Mesothelial cell of epicardium (in vitro differentiated cells): ENCODE measurements around the gene ATP12A. TPM values are rescaled to one million over a fixed set of nuclear protein-coding genes. Genes with fewer than 3 reads are reported as not detected.
A peak's percentile ranks its signal among the peaks of the same experiment; 100 is the strongest.

ENCODE experiments used
- DNase-seq, 2 experiments: peaks; one replicate each; pipeline ENCODE4 v3.0.0; 2021; ENCODE audit warnings: low spot score in 2 of 2; ENCODE audit not compliant: unreplicated experiment in 2 of 2
- H3K27ac Mint-ChIP-seq: 2 replicates; pipeline ENCODE4 v1.8.0; 2021; ENCODE audit warnings: mixed read lengths
- H3K27me3 Mint-ChIP-seq: 2 replicates; pipeline ENCODE4 v1.8.0; 2021; ENCODE audit warnings: low read depth, mixed read lengths
- H3K36me3 Mint-ChIP-seq: 2 replicates; pipeline ENCODE4 v1.8.0; 2021; ENCODE audit warnings: mixed read lengths
- H3K4me1 Mint-ChIP-seq: 2 replicates; pipeline ENCODE4 v1.8.0; 2021; ENCODE audit warnings: mixed read lengths
- H3K4me3 Mint-ChIP-seq: 2 replicates; pipeline ENCODE4 v1.8.0; 2021; ENCODE audit warnings: mild to moderate bottlenecking, moderate library complexity, mixed read lengths
- H3K9me3 Mint-ChIP-seq: 2 replicates; pipeline ENCODE4 v1.8.0; 2021; ENCODE audit warnings: mixed read lengths
- total RNA-seq: library from RNA; stranded (reverse); gene quantifications from 3 replicates; pipeline ENCODE4 v1.2.1, GENCODE V29; 2021
- TF ChIP-seq, protein P1 (sequence below): fragments of 200-600 bp; sonication (generic); IDR thresholded peaks from one replicate; pipeline ENCODE4 v1.5.0; 2021; ENCODE audit warnings: antibody characterized with exemption; ENCODE audit not compliant: unreplicated experiment

The ATP12A gene
- total RNA-seq, 1 donor from 2014 or later, result 0.80 TPM

DNA sequence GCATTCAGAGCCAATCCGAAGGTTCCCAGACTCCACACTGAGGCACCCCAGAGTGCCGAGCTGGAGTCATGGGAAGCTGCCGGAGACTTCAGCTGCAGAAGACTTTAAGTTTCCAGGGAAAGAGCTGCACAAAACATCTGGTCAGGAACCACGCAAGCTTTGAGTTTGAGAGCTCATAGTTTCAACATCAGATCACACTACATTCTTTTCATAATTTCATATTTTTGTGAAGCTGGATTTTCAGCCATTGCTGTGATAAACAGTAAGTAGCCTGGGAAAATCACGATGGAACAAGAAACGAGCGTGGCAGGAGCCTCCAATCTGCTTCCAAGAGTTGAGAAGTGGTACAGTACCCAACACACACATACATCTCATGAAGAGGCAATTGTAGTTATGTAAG lies 25.5 kb upstream of the ATP12A start:
- Mint-ChIP-seq H3K27ac (peak overlapping the region; percentile 8), H3K4me1 (peaks cover 26% of the 10 kb centered on the region), H3K36me3 (no peaks in the 10 kb centered on the region)

DNA sequence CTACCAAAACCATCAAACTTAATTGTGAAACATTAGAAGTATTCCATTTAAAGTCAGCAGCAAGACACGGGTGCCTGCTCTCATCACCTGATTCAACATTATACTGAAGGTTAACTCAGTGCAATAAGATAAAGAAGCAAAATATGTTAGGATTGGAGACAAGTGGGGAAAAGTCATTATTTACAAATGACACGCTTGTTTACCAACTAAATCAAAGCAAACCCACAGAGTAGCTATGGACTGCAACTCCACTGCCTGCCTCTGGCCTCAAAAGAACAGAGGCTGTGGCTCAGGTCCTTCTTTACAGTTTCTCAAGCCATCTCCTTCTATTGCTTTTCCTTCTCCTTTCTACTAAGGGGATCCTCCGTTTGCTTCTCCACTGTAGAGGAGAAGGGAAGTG lies 21.0 kb upstream of the ATP12A start:
- peaks cover 4% of the 10 kb centered on the region for H3K9me3 Mint-ChIP-seq
- peaks cover 10% of the 10 kb centered on the region for H3K4me1 Mint-ChIP-seq
- H3K27ac Mint-ChIP-seq, result no peak overlapping the region
- no peaks in the 10 kb centered on the region for H3K36me3 Mint-ChIP-seq
- TF ChIP-seq, protein P1, sequence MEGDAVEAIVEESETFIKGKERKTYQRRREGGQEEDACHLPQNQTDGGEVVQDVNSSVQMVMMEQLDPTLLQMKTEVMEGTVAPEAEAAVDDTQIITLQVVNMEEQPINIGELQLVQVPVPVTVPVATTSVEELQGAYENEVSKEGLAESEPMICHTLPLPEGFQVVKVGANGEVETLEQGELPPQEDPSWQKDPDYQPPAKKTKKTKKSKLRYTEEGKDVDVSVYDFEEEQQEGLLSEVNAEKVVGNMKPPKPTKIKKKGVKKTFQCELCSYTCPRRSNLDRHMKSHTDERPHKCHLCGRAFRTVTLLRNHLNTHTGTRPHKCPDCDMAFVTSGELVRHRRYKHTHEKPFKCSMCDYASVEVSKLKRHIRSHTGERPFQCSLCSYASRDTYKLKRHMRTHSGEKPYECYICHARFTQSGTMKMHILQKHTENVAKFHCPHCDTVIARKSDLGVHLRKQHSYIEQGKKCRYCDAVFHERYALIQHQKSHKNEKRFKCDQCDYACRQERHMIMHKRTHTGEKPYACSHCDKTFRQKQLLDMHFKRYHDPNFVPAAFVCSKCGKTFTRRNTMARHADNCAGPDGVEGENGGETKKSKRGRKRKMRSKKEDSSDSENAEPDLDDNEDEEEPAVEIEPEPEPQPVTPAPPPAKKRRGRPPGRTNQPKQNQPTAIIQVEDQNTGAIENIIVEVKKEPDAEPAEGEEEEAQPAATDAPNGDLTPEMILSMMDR, result no peak
- H3K4me3 Mint-ChIP-seq, result no peak overlapping the region
- DNase-seq, result no peak
- H3K27me3 Mint-ChIP-seq, result no peaks in the 10 kb centered on the region

More for the DNA sequence above, 25.5 kb upstream of the ATP12A start:
- no peak overlapping the region for H3K4me3 Mint-ChIP-seq
- peaks cover 4% of the 10 kb centered on the region for H3K9me3 Mint-ChIP-seq
- TF ChIP-seq, protein P1, result no peak
- H3K27me3 Mint-ChIP-seq, result no peaks in the 10 kb centered on the region
- DNase-seq, result no peak

DNA sequence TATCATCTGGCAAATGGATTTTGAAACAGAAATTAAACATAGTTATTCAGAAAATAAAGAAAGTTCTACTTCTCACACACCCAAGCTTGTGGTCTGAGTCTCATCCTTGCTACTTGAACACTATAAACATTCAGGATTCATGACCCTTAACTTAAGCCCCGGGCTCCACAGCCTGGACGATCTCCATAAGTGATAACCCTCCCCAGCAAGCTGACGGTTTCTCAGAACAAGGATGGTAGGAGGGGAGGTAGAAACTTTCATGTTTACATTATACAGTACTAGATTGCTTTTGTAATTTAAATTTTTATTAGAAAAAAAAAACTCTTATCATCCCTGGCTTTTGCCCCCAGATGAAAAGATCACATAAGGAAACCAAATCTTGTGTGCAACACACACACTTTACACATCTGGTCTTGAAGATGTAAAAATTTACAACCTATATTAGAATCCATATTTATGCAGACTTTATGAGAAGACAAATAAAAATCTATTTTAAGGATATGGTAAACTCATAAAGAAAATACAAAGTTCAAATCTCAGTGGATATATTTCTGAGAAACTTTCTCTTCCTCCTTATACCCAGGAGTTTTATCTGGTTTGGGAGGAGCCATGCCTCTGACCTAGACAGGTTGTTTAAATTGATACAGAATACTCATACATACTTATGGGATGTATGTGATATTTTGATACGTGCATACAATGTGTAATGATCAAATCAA lies 20.0 kb upstream of the ATP12A start:
- no peak overlapping the region for H3K27ac Mint-ChIP-seq
- no peak for DNase-seq
- TF ChIP-seq, protein P1, result no peak
- peaks cover 4% of the 10 kb centered on the region for H3K9me3 Mint-ChIP-seq
- H3K4me1 Mint-ChIP-seq, result peaks cover 6% of the 10 kb centered on the region
- H3K27me3 Mint-ChIP-seq, result no peaks in the 10 kb centered on the region
- H3K4me3 Mint-ChIP-seq, result no peak overlapping the region
- no peaks in the 10 kb centered on the region for H3K36me3 Mint-ChIP-seq

DNA sequence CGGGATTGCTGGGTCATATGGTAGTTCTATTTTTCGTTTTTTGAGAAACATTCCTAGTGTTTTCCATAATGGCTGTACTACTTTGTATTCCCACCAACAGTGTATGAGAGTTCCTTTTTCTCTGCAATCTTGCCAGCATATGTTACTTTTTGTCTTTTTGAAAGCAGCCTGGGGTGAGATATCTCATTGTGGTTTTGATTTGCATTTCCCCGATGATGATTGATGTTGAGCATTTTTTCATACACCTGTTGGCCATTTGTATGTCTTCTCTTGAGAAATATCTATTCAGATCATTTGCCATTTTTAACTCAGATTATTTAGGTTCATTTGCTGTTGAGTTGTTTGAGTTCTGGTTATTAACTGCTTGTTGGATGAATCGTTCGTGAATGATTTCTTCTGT lies 18.5 kb upstream of the ATP12A start:
- DNase-seq, result no peak
- Mint-ChIP-seq H3K27me3 (no peaks in the 10 kb centered on the region), H3K36me3 (no peaks in the 10 kb centered on the region), H3K4me1 (peaks cover 6% of the 10 kb centered on the region), H3K9me3 (no peaks in the 10 kb centered on the region), H3K4me3 (no peak overlapping the region), H3K27ac (no peak overlapping the region)
- TF ChIP-seq, protein P1, result no peak

DNA sequence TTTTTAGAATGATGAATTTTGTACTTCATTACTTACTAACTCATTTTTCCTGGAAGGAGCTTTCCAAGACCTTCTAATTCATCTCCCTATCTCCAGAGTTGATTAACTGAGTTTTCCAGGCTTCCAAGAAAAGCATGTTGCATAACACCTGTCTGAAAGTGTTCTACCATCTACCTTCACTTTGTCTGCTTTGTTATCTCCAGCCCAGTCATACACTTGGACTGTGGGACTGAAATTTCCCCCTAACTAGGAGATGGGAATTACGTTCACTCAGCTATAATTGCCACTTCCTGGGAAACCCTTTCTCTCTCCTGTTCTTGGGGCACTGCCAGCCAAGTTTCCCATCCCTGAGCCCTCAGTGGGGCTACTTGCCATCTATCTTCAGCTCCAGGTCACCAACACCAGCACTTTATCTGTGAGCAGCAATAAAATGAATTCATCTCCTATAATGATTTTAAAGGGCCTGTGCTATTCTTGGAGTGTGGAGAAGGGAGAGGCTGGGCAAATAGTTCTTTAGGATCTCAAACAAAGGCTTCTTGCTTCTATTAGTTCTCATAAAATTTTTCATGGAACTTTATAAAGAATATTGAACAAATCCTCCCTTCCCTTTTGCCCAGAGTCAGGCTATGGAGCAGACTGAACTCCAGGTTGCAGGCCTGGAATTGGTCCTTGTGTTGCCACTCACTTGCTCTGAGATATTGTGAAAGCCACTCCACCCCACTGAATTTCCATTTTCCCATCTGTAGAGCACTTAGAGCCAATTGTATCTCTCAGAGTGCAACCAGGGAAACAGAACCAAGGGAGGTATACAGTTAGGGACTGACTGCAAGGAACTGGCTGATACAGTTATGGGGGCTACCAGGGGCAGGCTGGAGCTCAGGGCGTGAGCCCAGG lies 17.8 kb upstream of the ATP12A start:
- Mint-ChIP-seq H3K36me3 (no peaks in the 10 kb centered on the region), H3K4me1 (peaks cover 6% of the 10 kb centered on the region), H3K27me3 (no peaks in the 10 kb centered on the region), H3K4me3 (no peak overlapping the region), H3K27ac (no peak overlapping the region), H3K9me3 (no peaks in the 10 kb centered on the region)
- DNase-seq, result no peak
- TF ChIP-seq, protein P1, result no peak
